Femur (tissue), 1 donor: ENCODE results near the gene MAD2L2.

ENCODE experiments used
- DNase-seq: peaks from one replicate; pipeline ENCODE4 v3.0.0-alpha.2; 2017

The MAD2L2 gene

DNA sequence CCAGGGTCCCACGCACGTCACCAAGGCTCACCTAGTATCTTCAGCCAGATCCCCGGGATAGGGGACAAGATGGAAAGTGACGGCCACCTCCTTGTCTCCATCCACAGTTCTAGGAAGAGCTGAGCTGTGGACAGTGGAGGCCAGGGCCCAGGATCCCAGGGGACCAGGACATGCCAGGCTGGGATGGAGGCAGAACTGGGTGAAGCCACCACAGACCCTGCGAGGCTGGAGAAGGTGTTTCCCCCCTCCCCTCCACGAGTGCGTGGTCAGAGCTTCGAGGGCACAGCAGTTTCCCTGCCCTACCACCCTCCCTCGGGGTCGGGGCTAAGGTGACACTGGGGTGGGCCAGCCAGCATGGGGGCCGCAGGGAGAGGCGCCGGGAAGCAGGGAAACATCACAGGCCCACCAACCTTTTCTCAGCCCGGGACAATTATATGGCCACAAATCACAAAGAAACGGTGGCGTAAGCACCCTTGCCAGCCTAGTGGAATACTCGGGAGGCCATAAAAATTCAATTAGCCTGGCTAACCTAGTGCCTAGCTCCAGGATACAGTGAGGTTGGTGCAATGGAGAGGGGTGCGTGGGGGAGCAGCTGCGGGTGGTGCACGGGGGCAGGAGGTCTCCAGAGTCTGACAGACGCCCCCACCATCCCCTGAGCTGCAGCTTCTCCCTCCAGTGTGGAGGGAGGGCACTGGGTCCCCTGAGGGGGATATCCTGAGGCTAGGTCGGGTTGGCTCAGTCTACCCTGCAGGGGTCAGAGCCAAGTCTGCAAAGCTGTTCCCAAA lies 23.9 kb upstream of the MAD2L2 start:
- DNase-seq, result peak; percentile 9

GRCh38 chr1:11704194-11704529 lies 23.2 kb upstream of the MAD2L2 start:
- DNase-seq, result peak; percentile 10

- DNase-seq, result peak; percentile 6
Observed at GRCh38 chr1:11703357-11704193, 22.6 kb upstream of the MAD2L2 start.

- peak; percentile 6 for DNase-seq
Observed at GRCh38 chr1:11701981-11702803, 21.2 kb upstream of the MAD2L2 start.

DNA sequence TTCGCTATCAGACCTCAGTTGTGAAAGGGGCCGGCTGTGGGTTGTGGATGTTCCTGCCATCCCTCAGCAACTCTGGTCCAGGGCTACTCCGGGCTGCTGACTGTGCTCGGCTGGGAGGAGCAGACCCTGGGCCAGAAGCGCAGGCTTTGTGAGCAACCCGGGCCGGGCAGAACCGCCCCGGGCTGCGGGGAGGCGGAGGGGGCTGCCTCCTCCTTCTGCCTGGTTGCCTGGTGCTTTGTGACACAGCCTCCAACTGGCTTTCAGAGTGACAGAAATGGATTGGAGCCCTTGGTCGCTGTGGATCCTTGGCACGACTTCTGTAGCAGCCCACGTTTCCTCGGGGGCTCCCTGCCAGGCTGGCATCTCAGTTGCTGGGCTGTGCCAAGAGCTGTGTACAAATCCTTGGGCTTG lies 20.6 kb upstream of the MAD2L2 start:
- peak; percentile 45 for DNase-seq

- DNase-seq, result peak; percentile 60
Observed at GRCh38 chr1:11700601-11701467, 19.9 kb upstream of the MAD2L2 start.

DNA sequence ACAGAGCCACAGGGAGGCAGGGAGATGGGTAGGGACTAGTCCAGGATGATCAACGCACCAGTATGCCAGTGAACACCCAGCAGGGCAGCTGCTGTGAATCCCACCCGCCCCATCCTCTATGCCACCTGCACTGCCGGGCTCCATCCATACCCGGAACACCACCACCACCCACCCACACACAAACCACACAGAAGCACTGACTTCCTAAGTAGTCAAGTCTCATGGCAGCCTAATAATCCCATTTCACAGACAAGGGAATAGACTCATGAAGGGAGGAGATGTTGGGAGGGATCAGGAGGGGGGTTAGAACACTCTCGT lies 16.9 kb upstream of the MAD2L2 start:
- no peak for DNase-seq

DNA sequence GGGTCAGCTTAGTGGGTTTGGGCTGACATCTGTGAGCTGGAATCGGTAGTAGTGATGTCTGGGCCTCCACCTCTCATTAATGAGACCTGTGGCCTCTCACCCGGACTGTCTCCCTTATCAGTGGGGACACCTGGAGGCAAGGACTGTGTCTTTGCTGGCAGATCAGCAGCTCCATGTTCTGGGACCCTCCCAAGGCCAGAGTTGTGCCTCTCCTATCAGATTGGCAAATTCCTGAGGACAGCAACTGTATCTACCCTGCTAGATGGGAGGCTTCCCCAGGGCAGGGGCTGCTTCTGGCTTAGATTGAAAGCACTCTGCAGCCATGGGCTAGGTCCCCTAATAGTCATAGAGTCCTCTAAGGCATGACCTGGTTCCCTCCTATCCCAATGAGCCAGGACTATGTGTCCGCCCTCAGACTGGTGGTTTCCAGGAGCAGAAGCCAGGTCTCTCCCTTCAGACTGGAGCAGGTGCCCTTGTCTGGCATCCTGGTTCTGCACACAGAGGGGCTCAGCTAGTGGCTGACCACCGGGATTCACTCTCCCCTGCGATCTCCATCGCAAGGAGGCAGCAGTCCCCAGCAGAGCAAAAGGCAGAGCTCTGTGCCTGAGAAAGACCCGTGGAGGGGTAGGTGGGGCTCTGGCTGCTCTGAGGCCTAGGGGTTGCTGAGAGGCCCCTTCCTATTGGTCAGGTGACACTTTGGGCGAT lies 16.4 kb upstream of the MAD2L2 start:
- DNase-seq, result peak; percentile 10

DNA sequence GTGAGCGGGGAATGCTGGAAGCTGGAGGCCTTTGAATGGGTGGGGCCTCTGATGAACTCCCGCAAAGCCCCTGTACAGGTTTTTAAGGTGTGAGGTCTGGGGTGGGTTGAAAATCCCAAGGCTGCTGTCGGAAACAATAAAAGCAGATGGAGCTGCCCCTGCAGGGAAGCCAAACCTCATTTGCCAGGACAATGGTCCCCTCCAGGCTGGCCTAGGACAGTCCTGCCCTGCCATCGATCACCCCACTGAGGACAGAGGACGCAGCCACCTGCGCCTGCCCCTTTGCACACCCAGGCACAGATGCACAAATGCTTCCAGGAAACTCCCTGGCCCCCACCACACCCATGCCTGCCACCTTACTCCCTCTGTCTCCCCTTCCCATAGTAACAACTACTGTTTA lies 14.9 kb upstream of the MAD2L2 start:
- DNase-seq, result no peak

DNA sequence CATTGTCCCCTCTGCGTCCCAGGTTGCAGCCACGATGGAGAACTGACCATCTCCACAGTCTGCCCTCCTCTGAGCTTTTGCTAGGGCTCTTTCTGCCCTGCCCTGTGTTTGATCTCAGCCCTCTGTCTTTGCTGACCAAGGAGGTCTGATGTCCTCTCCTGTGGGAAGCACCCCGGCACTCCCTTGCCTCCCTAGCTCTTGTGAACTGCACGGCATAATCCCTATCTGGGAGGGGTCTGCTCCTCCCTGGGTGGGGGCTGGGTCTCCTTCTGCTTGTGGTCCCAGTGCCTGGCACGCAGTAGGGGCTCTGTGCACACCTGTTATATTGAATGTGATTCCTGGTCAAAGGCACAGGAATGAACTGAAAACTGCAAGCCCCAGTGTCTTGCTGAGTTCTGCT lies 13.0 kb upstream of the MAD2L2 start:
- peak; percentile 9 for DNase-seq

DNA sequence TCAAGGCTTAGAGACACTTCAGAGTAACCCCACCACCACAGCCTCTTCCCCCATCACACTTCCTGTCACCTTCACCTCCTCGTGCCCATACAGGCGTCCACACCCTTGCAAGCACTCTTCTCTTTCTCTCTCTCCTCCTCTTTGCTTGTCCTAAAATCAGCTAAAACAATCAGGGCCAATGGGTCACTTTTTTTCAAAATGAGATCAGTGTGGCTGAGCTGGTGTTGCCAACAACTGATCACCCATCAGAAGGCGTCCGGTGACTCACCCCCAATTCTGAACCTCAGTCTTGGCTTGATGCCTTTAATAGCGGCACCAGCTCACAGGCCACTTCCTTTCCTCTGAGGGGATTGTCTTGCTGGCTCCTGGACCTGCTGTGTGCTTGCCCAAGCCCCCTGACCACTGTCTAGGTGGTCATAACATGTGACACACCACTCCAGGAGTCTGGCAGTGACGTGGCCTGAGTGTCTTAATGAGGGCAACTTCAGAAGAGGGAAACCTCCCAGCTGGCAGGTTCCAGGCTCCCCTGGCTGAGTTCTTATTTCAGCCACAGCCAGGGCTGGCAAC lies 12.2 kb upstream of the MAD2L2 start:
- DNase-seq, result peak; percentile 50

DNA sequence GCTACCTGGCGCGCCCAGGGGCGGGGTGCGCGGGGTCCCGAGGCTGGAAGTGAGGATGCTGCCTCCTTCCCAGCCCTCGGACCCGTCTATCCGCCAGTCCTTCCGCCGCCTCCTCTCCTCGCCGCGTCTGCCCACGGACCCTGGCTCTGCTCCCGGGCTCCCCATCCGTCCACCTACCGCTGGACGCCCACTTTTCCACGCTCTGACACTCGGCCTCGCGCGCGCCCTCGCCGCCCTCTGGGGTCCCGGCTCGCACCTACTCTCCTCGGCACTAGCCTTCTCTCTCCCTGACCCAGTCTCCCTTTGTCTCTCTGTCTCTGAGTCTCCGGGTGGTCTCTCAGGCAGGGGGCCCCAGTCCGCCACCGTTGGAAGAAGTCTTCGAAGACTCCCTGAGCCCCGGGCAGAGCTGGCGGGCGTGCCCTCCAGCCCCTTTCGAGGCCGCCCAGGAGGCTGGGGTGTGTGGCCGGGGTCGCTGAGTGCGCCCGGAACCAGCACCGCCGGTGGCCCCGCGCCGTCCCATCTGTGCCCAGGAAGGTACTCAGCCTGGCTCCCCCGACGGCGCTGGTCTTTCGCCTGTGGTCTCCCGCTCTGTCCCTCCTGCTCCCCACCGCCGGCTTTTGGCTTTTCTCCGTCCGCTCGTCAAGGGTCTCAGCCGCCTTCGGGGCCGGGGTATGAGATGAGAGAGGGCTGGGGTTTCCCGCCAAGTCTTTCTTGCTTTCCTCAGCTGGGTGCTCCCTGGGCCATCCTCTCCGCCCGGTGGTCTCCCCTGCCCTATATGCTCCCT lies 11.2 kb upstream of the MAD2L2 start:
- peak; percentile 20 for DNase-seq

GRCh38 chr1:11691302-11691914 lies 10.5 kb upstream of the MAD2L2 start, which contains the start of gene DRAXIN:
Gene DRAXIN (plus strand): TSS chr1:11691710. CDS start chr1:11706259, 14,549 bp downstream.
- DNase-seq, result no peak

DNA sequence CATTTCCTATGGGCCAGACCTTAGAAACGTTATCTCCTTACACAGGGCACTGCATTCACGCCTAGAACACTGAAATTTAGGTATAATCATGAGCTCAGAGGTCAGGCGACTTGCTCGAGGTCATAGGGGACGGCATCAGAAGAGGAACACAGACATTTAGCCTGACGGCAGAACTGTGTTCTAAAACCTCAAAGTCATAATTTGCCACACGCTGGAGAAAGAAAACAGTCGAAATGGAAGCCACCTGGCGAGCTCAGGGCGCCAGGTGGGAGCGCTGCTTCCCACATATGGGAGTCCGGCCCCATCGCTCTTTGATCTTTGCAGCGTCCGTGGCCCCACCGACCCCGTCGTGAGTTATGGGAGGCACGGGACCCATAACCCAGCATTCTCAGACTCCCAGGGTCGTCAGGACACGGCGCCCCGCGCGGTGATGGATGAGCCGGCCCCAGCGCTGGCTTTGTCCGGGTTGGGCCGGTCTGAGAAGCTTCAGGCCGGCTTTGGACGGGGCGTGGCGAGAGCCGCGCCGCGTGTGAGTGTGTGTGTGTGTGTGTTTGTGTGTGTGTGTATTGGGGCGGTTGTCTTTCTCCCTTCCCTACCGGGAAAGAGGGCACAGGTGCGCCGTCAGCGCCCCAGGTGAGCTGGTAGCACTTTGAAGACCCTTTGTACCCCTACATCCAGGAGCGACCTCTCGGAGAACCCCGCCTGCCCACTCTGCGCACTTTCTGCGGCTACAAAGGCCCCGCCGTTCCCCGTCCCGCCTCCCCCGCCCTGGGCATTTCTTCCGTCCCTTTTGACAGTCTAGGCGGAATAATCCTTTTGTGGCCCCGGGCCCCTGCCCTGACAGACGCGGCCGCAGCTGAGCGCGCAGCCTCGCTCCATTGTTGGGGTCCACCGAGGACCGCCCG lies 9.7 kb upstream of the MAD2L2 start:
- no peak for DNase-seq

- no peak for DNase-seq
Observed at GRCh38 chr1:11688506-11688905, 7.6 kb upstream of the MAD2L2 start.

DNA sequence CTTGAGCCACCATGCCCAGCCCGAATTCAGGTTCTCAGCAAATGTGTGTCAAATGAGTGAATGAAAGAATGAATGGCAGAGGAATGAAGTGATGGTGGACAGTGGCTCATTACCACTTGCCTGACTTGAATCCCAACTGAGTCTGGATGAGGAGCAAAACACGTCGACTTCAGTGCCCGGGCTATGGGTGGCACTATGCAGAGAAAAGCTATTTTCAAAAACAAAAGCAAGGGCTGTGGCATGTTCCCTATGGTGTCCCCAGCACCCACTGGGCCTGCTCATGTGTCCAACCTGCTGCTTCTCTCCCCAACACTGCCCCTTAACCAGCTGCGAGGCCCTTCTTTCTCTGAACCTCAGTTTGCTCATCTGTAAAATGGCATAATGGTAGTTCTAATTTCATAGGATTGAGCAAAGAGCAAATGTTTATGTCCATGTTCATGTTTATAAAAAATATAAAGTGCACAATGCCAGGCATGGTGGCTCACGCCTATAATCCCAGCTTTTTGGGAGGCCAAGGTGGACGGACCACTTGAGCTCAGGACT lies 4.3 kb upstream of the MAD2L2 start:
- DNase-seq, result no peak

GRCh38 chr1:11684070-11684469 lies 3.1 kb upstream of the MAD2L2 start:
- no peak for DNase-seq

GRCh38 chr1:11682799-11683198 lies 1.9 kb upstream of the MAD2L2 start:
- DNase-seq, result no peak
